ENCODE measurements around the gene CSNK2B.

The CSNK2B gene

DNA sequence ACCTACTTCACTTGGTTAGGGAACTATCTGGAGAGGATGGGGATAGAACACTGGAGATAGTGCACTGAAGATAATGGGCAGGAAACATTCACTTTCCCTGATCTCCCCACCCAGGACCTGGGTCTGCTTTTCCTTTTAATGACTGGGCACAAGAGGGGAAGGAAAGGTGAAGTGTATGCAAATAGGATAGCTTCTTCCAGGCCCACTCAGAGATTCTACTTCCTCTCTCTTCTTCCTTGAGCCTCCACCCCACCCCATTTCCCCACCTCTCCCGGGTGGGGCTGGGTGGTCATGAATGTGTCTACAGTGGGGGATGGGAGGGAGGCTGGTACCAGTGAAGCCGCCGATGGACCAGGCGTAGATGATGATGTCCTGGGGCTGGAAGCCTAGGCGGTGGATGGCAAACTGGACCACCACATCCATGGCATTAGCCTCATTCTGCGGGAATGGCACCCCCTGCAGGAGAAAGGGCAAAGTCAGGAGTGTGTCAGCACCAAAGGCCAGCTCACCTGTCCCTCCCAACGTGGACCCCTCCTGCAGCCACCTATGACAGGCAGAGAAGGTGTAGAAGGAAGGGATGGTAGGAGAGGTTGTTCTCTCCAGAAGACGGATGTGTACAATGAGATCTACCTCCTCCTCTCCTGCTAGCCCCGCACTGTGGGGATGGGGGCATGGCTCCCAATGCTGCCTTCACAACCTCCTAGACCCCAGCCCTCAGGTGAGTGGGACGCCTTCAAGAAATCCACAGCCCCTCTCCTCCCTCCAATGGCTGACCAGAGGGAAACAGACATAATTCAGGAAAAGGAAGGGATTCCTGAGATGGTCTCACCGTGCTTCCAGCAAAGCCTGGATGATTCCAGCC, 23.6 kb downstream of the CSNK2B start:
- no peak overlapping the region for H3K4me2 ChIP-seq (ENCODE audit: low read length, poor library complexity, severe bottlenecking)
- no peak overlapping the region for H2AFZ ChIP-seq (ENCODE audit: low read depth, low read length)
- H3K4ac ChIP-seq (ENCODE audit: low read depth in 1 of 2, low read length in 2 of 2): no peak overlapping the region
- no peak overlapping the region for H3K23ac ChIP-seq (ENCODE audit: low read length in 2 of 2)
- peaks cover 9% of the 10 kb centered on the region for H3K79me1 ChIP-seq (replicated peaks; ENCODE audit: low read length, poor library complexity, severe bottlenecking)
- H3K14ac ChIP-seq (ENCODE audit: low read length in 2 of 2): no peak overlapping the region
- no peak overlapping the region for H2BK12ac ChIP-seq (ENCODE audit: low read length in 2 of 2)
- no peak overlapping the region for H3K4me3 ChIP-seq (ENCODE audit: insufficient read depth in 1 of 2, low read depth in 1 of 2, low read length in 2 of 2)
- no peak overlapping the region for H2BK15ac ChIP-seq (ENCODE audit: low read depth, poor library complexity, severe bottlenecking)
- peaks cover 79 to 90% of the 10 kb centered on the region in 2 experiments for H3K36me3 ChIP-seq (ENCODE audit: control insufficient read depth in 1 of 2, insufficient read depth in 2 of 2, low read depth in 1 of 2, low read length in 2 of 2)
- no peaks in the 10 kb centered on the region for H3K9me3 ChIP-seq (ENCODE audit: control insufficient read depth, low read length)
- no peak overlapping the region for H3K27ac ChIP-seq (ENCODE audit: low read length, poor library complexity, severe bottlenecking)
- no peak overlapping the region for H4K8ac ChIP-seq (ENCODE audit: low read length)
- H4K91ac ChIP-seq (ENCODE audit: low read length): no peak overlapping the region
- no peak overlapping the region for H2BK5ac ChIP-seq (ENCODE audit: low read depth, low read length, poor library complexity, severe bottlenecking)
- DNase-seq: no peak
- no peak overlapping the region for H3K18ac ChIP-seq (ENCODE audit: low read depth in 1 of 2, low read length in 2 of 2)
- H2BK120ac ChIP-seq (ENCODE audit: low read depth, low read length): no peak overlapping the region
- H2AK5ac ChIP-seq (ENCODE audit: low read length, severe bottlenecking): no peak overlapping the region
- H3K9ac ChIP-seq (ENCODE audit: low read length): no peak overlapping the region
- H3K4me1 ChIP-seq (ENCODE audit: control insufficient read depth, insufficient read depth, low read depth, low read length): peaks cover 2% of the 10 kb centered on the region
- 76% methylated on average over 5 of the region's 11 CpGs for WGBS
- no peaks in the 10 kb centered on the region for H3K27me3 ChIP-seq (ENCODE audit: control insufficient read depth in 1 of 2, insufficient read depth in 1 of 2, low read length in 2 of 2)

DNA sequence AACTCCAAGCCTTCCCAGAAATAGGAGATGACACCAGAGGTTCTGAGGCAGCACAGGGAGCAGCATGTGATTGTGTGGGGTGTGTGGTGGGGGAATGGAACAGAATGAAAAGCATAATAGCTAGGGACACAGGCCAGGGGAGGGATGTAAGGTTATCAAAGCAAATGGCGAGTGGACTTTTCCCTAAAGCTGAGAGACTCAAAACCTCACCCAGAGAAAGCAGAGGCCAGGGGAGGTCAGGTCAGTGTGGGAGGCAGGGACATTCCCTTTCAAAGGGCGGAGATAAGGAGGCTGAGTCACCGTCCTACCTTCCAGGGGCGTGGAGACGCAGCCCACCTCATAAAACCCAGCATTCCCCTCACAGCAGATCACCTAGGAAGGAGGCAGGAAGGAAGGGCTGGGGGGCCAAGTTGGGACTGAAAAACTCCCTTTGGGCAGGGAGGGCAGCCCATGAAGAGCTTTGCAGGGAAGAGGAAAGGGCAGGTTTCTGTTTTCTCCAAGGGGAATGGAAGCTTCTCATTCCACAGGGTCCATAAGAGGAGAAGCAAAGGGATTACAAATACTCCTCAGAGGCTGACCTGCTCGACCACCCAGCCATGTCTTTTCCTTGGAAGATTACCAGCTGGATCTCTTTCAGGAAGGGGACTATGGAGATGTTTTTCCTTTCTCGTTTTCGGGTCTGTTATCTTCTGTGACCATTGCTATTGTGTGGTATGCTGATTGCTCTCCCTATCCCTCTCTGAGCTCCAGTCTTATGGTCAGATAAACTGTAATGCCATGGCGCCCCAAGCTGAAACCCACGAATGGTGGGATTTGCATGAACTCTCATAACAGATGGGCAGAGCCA, 24.6 kb downstream of the CSNK2B start:
- Histone ChIP-seq H3K27ac (ENCODE audit: low read length, poor library complexity, severe bottlenecking) (no peak overlapping the region), H3K14ac (ENCODE audit: low read length in 2 of 2) (no peak overlapping the region), H3K4me2 (ENCODE audit: low read length, poor library complexity, severe bottlenecking) (no peak overlapping the region), H3K27me3 (ENCODE audit: control insufficient read depth in 1 of 2, insufficient read depth in 1 of 2, low read length in 2 of 2) (no peaks in the 10 kb centered on the region), H2BK5ac (ENCODE audit: low read depth, low read length, poor library complexity, severe bottlenecking) (no peak overlapping the region), H4K91ac (ENCODE audit: low read length) (no peak overlapping the region), H3K4me3 (ENCODE audit: insufficient read depth in 1 of 2, low read depth in 1 of 2, low read length in 2 of 2) (no peak overlapping the region), H3K18ac (ENCODE audit: low read depth in 1 of 2, low read length in 2 of 2) (no peak overlapping the region), H2BK12ac (ENCODE audit: low read length in 2 of 2) (no peak overlapping the region), H3K4me1 (ENCODE audit: control insufficient read depth, insufficient read depth, low read depth, low read length) (peaks cover 2% of the 10 kb centered on the region), H3K4ac (ENCODE audit: low read depth in 1 of 2, low read length in 2 of 2) (no peak overlapping the region), H2BK15ac (ENCODE audit: low read depth, poor library complexity, severe bottlenecking) (no peak overlapping the region), H3K36me3 (ENCODE audit: control insufficient read depth in 1 of 2, insufficient read depth in 2 of 2, low read depth in 1 of 2, low read length in 2 of 2) (peaks cover 86 to 94% of the 10 kb centered on the region in 2 experiments), H2BK120ac (ENCODE audit: low read depth, low read length) (no peak overlapping the region), H2AFZ (ENCODE audit: low read depth, low read length) (no peak overlapping the region), H3K79me1 (replicated peaks; ENCODE audit: low read length, poor library complexity, severe bottlenecking) (peaks cover 9% of the 10 kb centered on the region), H3K23ac (ENCODE audit: low read length in 2 of 2) (no peak overlapping the region), H3K9me3 (ENCODE audit: control insufficient read depth, low read length) (no peaks in the 10 kb centered on the region), H3K9ac (ENCODE audit: low read length) (no peak overlapping the region), H4K8ac (ENCODE audit: low read length) (no peak overlapping the region), H2AK5ac (ENCODE audit: low read length, severe bottlenecking) (no peak overlapping the region)
- DNase-seq: no peak
- 86% methylated on average over 6 of the region's 10 CpGs for WGBS

DNA sequence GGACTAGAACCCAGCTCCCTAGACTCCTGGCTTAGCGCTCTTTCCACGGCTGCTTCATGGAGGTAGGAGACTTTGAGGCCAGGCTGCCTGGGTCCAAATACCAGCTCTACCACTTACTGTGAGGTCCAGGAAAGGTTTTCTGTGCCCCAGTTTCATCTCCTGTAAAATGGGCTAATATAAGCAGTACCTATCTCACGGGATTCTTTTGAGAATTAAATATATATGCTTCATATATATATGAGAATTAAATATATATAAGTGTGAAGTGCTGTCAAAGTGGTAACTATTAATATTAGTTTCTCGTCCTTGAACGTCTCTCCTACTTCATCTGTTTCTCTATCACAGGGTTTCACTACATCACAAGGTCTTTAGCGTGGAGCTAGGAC, 25.2 kb downstream of the CSNK2B start:
- Histone ChIP-seq H3K4ac (ENCODE audit: low read depth in 1 of 2, low read length in 2 of 2) (no peak overlapping the region), H3K14ac (ENCODE audit: low read length in 2 of 2) (no peak overlapping the region), H3K36me3 (ENCODE audit: control insufficient read depth in 1 of 2, insufficient read depth in 2 of 2, low read depth in 1 of 2, low read length in 2 of 2) (peaks cover 85 to 93% of the 10 kb centered on the region in 2 experiments), H2BK15ac (ENCODE audit: low read depth, poor library complexity, severe bottlenecking) (no peak overlapping the region), H3K4me2 (ENCODE audit: low read length, poor library complexity, severe bottlenecking) (no peak overlapping the region), H3K23ac (ENCODE audit: low read length in 2 of 2) (no peak overlapping the region), H3K4me3 (ENCODE audit: insufficient read depth in 1 of 2, low read depth in 1 of 2, low read length in 2 of 2) (no peak overlapping the region), H4K8ac (ENCODE audit: low read length) (no peak overlapping the region), H2AK5ac (ENCODE audit: low read length, severe bottlenecking) (no peak overlapping the region), H2BK12ac (ENCODE audit: low read length in 2 of 2) (no peak overlapping the region), H2AFZ (ENCODE audit: low read depth, low read length) (no peak overlapping the region), H2BK120ac (ENCODE audit: low read depth, low read length) (no peak overlapping the region), H3K9ac (ENCODE audit: low read length) (no peak overlapping the region), H3K27me3 (ENCODE audit: control insufficient read depth in 1 of 2, insufficient read depth in 1 of 2, low read length in 2 of 2) (no peaks in the 10 kb centered on the region), H3K27ac (ENCODE audit: low read length, poor library complexity, severe bottlenecking) (no peak overlapping the region), H3K18ac (ENCODE audit: low read depth in 1 of 2, low read length in 2 of 2) (no peak overlapping the region), H3K4me1 (ENCODE audit: control insufficient read depth, insufficient read depth, low read depth, low read length) (peaks cover 2% of the 10 kb centered on the region), H4K91ac (ENCODE audit: low read length) (no peak overlapping the region), H3K9me3 (ENCODE audit: control insufficient read depth, low read length) (no peaks in the 10 kb centered on the region), H2BK5ac (ENCODE audit: low read depth, low read length, poor library complexity, severe bottlenecking) (no peak overlapping the region), H3K79me1 (replicated peaks; ENCODE audit: low read length, poor library complexity, severe bottlenecking) (peaks cover 9% of the 10 kb centered on the region)
- WGBS: 96% methylated on average over 4 of the region's 6 CpGs
- no peak for DNase-seq

DNA sequence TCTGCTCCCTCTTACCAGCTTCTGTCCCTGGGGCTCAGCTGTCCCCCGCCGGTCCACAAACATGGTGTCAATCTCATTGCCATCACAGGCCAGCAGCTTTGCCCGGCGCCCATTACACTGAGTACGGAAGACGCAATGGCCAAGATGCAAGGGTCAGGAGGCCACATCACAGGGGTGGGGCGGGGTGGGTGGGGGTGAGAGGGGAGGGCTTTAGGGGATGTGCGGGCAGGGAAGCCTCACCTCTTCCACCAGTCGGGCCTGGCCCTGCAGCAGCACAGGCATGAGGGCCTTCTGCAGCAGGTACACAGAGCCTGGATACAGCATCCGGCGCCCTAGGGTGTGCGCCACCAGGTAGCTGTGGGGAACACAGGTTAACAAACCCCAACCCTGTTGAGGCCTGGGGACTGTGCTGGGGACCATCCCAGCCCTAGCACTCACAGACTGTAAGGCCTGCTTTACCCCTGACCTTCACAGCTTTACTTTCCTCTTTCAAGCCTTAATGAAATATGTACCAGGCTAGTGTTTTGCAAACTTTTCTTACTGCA, 25.8 kb downstream of the CSNK2B start:
- Histone ChIP-seq H2BK5ac (ENCODE audit: low read depth, low read length, poor library complexity, severe bottlenecking) (no peak overlapping the region), H3K9ac (ENCODE audit: low read length) (no peak overlapping the region), H2AFZ (ENCODE audit: low read depth, low read length) (no peak overlapping the region), H3K4me3 (ENCODE audit: insufficient read depth in 1 of 2, low read depth in 1 of 2, low read length in 2 of 2) (no peak overlapping the region), H3K4ac (ENCODE audit: low read depth in 1 of 2, low read length in 2 of 2) (no peak overlapping the region), H3K27ac (ENCODE audit: low read length, poor library complexity, severe bottlenecking) (no peak overlapping the region), H2AK5ac (ENCODE audit: low read length, severe bottlenecking) (no peak overlapping the region), H4K91ac (ENCODE audit: low read length) (no peak overlapping the region), H3K23ac (ENCODE audit: low read length in 2 of 2) (no peak overlapping the region), H3K4me1 (ENCODE audit: control insufficient read depth, insufficient read depth, low read depth, low read length) (peaks cover 2% of the 10 kb centered on the region), H3K4me2 (ENCODE audit: low read length, poor library complexity, severe bottlenecking) (no peak overlapping the region), H3K9me3 (ENCODE audit: control insufficient read depth, low read length) (no peaks in the 10 kb centered on the region), H3K27me3 (ENCODE audit: control insufficient read depth in 1 of 2, insufficient read depth in 1 of 2, low read length in 2 of 2) (no peaks in the 10 kb centered on the region), H3K18ac (ENCODE audit: low read depth in 1 of 2, low read length in 2 of 2) (no peak overlapping the region), H4K8ac (ENCODE audit: low read length) (no peak overlapping the region), H2BK120ac (ENCODE audit: low read depth, low read length) (no peak overlapping the region), H2BK15ac (ENCODE audit: low read depth, poor library complexity, severe bottlenecking) (no peak overlapping the region), H3K36me3 (ENCODE audit: control insufficient read depth in 1 of 2, insufficient read depth in 2 of 2, low read depth in 1 of 2, low read length in 2 of 2) (peaks cover 80 to 92% of the 10 kb centered on the region in 2 experiments), H3K14ac (ENCODE audit: low read length in 2 of 2) (no peak overlapping the region), H3K79me1 (replicated peaks; ENCODE audit: low read length, poor library complexity, severe bottlenecking) (peaks cover 9% of the 10 kb centered on the region), H2BK12ac (ENCODE audit: low read length in 2 of 2) (no peak overlapping the region)
- 98% methylated on average over 12 of the region's 12 CpGs for WGBS
- DNase-seq: no peak

Data from mesenchymal stem cell (in vitro differentiated cells and primary cell).